ENCODE measurements around the gene CREG1. TPM values are rescaled to one million over a fixed set of nuclear protein-coding genes. Genes with fewer than 3 reads are reported as not detected.

The CREG1 gene
- total RNA-seq, 1 donor from 2014 or later, result 45.4 TPM

DNA sequence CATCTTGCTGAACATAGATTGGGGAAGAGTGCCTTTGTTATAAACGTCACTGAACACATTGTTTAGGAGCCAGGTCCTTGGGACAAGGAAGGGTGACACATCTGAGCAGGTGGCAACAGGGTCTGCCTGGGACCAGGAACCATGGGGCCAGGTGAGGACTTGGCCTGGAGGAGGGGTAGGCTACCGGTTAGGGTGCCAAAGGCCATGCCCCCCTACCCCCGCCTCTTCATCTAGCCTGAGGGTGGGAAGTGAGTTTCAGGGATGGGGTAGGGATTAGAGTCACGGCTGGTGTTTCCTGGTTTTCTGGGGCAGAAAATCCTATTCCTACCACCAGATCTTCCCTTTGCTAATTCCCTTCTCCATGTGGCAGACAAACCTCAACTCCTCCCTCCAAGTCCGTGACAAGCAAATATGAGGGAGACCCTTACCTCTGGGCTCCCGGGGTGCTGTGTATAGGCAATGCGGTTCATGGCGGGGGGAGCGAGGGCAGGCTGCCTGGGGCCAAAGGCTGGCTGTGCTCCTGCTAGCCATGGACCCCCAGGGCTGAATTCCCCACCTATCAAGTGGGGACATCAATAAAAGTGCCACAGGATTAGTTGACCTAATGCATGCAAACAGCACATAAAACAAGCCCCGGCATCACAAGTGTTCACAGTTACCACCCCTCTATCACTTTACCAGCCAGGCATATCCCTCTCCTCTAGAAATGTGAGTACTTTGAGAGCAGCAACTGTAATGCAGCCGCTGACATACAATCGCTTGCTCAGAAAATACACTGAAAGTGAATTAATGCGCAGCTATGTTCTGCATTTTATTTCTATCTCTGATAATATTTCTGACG lies 49.7 kb downstream of the CREG1 start:
- no peak for DNase-seq

DNA sequence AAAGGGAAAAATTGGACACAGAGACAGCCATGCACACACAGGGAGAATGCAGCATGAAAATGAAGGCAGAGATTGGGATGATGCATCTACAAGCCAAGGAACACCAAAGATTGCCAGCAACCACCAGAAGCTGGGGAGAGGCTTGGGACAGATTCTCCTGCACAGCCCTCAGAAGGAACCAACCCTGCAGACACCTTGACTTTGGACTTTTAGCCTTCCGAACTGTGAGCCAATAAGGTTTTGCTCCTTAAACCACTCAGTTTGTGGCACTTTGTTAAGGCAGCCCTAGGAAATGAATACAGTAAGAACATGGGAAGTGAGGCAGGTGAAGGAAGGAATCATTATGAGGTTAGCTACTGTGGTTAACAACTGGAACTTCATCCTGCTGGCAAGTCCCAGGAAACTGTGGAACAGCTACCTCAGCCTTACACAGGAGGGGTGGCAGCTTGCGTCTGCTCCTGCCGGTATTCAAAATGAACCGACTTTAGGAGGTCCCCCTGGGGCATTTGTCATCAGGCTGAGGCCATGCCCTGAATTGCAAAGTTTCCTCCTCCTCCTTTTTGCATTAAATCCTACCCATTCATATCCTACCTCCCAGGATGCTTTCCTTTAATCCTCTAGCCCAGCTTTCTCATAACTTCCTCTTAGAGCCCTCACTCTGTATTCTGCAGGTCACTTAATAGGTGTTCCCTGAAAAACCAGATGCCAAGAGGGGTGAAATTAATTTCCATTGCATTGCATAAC lies 50.7 kb downstream of the CREG1 start:
- no peak for DNase-seq

GRCh38 chr1:167502192-167502551 lies 51.4 kb downstream of the CREG1 start:
- DNase-seq, result no peak

DNA sequence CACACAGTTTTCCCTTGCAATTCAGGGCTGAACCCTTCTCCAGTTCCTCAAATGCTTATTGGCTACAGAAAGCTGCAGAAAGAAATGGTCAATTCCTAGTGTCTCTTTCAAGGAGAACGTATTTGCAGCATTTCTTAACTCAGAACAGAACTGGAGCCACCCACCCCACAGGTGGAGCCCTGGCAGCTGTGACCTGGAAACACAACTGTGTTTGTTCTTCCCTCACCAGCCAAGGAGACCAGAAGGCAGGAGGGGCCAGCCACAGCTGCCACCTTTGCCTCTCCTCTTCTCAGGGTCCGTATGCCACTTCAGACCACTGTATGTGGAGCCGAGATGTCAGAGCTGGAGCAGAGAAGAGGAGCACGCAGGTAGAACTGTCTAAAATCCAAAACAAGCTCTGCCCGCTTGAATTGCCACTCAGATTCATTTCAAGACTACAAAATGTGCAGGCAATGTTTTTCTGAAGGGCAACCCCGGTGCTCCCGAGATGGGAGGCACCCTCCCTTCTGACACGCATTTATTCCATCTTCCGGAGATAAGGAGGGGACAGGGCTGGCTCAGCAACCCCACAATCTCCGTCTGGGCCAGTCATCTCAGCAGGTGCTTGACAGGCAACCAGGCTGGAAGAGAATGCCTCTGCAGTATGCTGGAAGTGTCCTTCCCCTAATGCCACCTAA lies 51.9 kb downstream of the CREG1 start:
- no peak for DNase-seq

DNA sequence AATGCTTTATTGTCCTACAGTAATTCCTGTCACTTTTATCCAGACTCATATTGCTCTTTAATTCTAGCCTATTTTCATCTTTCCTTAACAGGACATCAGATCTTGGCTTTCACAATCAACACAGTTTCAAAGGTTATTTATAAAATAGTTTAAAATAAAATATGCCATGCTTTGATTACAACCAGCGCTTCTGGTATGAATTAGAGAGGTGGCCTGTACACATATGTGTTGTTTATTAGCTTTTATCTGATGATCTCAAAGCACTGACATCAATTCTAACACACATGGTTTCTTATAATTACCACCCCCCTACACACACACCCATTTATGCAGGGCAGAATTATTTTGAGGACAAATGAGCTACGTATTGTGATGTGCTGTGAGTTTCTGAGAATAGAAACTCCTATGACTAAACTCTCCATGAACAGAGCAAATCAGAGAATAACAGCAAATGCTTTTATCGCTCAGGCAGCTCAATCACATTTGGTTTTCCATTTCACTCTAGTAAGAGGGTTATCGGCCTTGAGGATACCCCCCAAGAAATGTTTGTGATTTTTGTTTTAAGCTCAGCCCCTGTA lies 53.2 kb downstream of the CREG1 start:
- no peak for DNase-seq

GRCh38 chr1:167499664-167500101 lies 53.9 kb downstream of the CREG1 start:
- DNase-seq, result no peak

DNA sequence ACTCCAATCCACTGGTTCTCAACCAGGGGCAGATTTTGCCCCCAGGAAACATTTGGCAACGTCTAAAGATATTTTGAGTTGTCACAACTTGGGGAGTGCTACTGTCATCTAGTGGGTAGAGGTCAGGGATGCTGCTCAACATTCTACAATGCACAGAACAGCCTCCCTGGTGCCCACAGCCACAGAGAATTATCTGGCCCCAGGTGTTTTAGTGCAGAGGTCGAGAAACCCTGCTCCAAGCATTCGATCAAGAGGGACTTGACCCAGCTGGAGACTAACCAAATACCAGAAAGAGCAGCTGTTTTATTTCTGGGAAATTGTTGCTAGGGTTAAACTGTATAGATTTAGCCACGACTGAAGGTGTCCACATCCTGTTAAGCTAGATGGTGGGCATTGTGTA lies 54.5 kb downstream of the CREG1 start:
- DNase-seq, result no peak

GRCh38 chr1:167496797-167497619 lies 56.6 kb downstream of the CREG1 start:
- no peak for DNase-seq

DNA sequence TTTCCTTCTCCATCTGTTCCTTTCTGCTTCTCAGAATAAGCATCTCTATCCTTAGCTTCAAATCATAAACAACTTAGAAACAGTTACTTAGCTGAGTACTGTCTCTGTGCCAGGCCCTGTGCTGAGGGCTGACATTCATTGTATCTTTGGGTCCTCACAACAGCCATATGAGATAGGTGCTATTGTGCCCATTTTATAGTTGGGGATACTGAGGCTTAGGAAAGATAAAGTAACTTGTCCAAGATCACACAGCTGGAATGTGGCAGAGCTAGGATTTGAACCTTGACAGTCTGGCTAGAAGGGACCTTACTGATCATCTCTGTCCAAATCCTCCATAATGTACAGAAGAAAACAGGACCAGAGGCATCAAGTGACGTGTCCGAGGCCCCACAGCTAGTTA lies 60.2 kb downstream of the CREG1 start:
- DNase-seq, result no peak

- no peak for DNase-seq
Observed at GRCh38 chr1:167492481-167492910, 61.1 kb downstream of the CREG1 start.

GRCh38 chr1:167491586-167492461 lies 61.7 kb downstream of the CREG1 start:
- DNase-seq, result no peak

Other genes starting within 250 kb of the CREG1 start
- gene CD247, start 35.2 kb downstream of the CREG1 start, total RNA-seq, result 2.3 TPM
- 6.9 TPM for gene RCSD1, start 76.5 kb upstream of the CREG1 start, total RNA-seq
- 278 TPM for gene MPZL1, start 168.2 kb upstream of the CREG1 start, total RNA-seq